ENCODE results near the gene HLA-C. TPM values are rescaled to one million over a fixed set of nuclear protein-coding genes. Genes with fewer than 3 reads are reported as not detected.
A peak's percentile ranks its signal among the peaks of the same experiment; 100 is the strongest.

The HLA-C gene
- total and polyA plus RNA-seq, 8 donors = 117 to 1,825 (median 212) TPM

GRCh38 chr6:31252625-31253024 is 19.3 kb downstream of the HLA-C start:
- H3K36me3 ChIP-seq = no peaks in the 10 kb centered on the region
- TF ChIP-seq CTCF (IDR thresholded peaks at IDR 0.05) = no peak
- no peak for DNase-seq
- H3K27me3 ChIP-seq = no peaks in the 10 kb centered on the region
- intact Hi-C loops (cut with DNase I) = no loop called here
- no peak overlapping the region for H3K4me3 ChIP-seq
- peaks cover 0 to 10% of the 10 kb centered on the region in 2 donors for H3K9me3 ChIP-seq
- no peak overlapping the region for H3K27ac ChIP-seq
- ATAC-seq = no peak
- H3K4me1 ChIP-seq = no peaks in the 10 kb centered on the region

- H3K27me3 ChIP-seq = no peaks in the 10 kb centered on the region
- peaks cover 0 to 15% of the 10 kb centered on the region in 2 donors for H3K9me3 ChIP-seq
- no peak overlapping the region for H3K27ac ChIP-seq
- TF ChIP-seq CTCF (IDR thresholded peaks at IDR 0.05) = no peak
- H3K4me1 ChIP-seq = no peaks in the 10 kb centered on the region
- no peaks in the 10 kb centered on the region for H3K36me3 ChIP-seq
- DNase-seq (peak in 2 of 4 donors; percentile 5 to 15), ATAC-seq (no peak)
- no peak overlapping the region for H3K4me3 ChIP-seq
- intact Hi-C loops (cut with DNase I) = no loop called here
These were observed 20.6 kb downstream of the HLA-C start for GRCh38 chr6:31251261-31251660.

GRCh38 chr6:31249184-31249583 is 22.7 kb downstream of the HLA-C start:
- intact Hi-C loops (cut with DNase I) = no loop called here
- no peaks in the 10 kb centered on the region for H3K36me3 ChIP-seq
- peaks cover 0 to 15% of the 10 kb centered on the region in 2 donors for H3K9me3 ChIP-seq
- H3K27me3 ChIP-seq = no peaks in the 10 kb centered on the region
- H3K4me1 ChIP-seq = no peaks in the 10 kb centered on the region
- ATAC-seq (no peak), DNase-seq (no peak)
- no peak overlapping the region for H3K4me3 ChIP-seq
- no peak overlapping the region for H3K27ac ChIP-seq
- TF ChIP-seq CTCF (IDR thresholded peaks at IDR 0.05) = no peak

- DNase-seq = no peak
- Histone ChIP-seq H3K4me1 (no peaks in the 10 kb centered on the region), H3K9me3 (peaks cover 0 to 15% of the 10 kb centered on the region in 2 donors), H3K4me3 (no peak overlapping the region), H3K27ac (no peak overlapping the region), H3K27me3 (no peaks in the 10 kb centered on the region), H3K36me3 (no peaks in the 10 kb centered on the region)
- no peak for ATAC-seq
- TF ChIP-seq CTCF (IDR thresholded peaks at IDR 0.05) = no peak
- intact Hi-C loops (cut with DNase I) = no loop called here
These were observed 24.1 kb downstream of the HLA-C start for GRCh38 chr6:31247813-31248212.

GRCh38 chr6:31246051-31246521 is 25.8 kb downstream of the HLA-C start:
- DNase-seq (no peak), ATAC-seq (peak; percentile 94)
- H3K4me3 ChIP-seq = no peak overlapping the region
- intact Hi-C loops (cut with DNase I) = no loop called here
- no peaks in the 10 kb centered on the region for H3K36me3 ChIP-seq
- H3K4me1 ChIP-seq = no peaks in the 10 kb centered on the region
- no peak overlapping the region for H3K27ac ChIP-seq
- no peak for TF ChIP-seq CTCF (IDR thresholded peaks at IDR 0.05)
- no peaks in the 10 kb centered on the region for H3K27me3 ChIP-seq
- H3K9me3 ChIP-seq = peaks cover 0 to 15% of the 10 kb centered on the region in 2 donors

All from left lung (tissue), 10 donors.